A172 (cell line): Measurements from ENCODE around the gene CD207. TPM values are rescaled to one million over a fixed set of nuclear protein-coding genes. Genes with fewer than 3 reads are reported as not detected.
A peak's percentile ranks its signal among the peaks of the same experiment; 100 is the strongest.
"Not testable (repeated sequence)": the region's sequence is repeated elsewhere in the genome, so short reads cannot be mapped to it uniquely, and the experiment has no call there.

Source experiments
- DNase-seq: peaks from one replicate; pipeline ENCODE4 v3.0.0-alpha.2; 2015; ENCODE audit warnings: low spot score
- total RNA-seq: library from RNA; depleted of rRNA; stranded (reverse); fragments of >200 nt; shearing (Covaris generic); gene quantifications from 2 replicates; pipeline ENCODE4 v1.2.3, GENCODE V29; 2014; rRNA removed

Gene CD207
- total RNA-seq: 0.14 TPM in 1 of 2 replicates, not detected in the other

DNA sequence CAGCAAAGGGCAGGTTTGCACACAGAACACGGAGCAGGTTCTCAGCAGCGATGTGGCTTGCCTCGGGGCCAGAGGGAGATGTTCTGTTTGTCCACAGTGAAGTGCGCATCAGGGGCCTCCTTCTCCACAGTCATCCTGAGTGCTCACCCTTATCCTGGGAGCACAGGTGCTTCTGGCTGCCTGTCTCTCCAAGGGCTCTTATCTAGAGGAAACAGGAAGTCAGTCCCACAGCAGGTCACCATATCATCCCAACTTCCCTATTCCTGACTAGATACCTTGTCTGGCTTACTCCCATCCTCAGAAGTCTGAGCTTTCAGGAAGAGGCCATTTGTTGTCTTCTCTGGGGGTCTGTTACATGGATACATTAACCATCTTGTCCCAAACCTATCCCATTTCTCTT, at the start of gene CD207:
TSS of gene CD207 (minus strand) at position 174 of the 400 bp plus-strand sequence. CDS start at position 134, 40 bp downstream.
- DNase-seq: no peak

GRCh38 chr2:70878543-70878942, 42.9 kb upstream of the CD207 start:
- not testable (repeated sequence) for DNase-seq

GRCh38 chr2:70876138-70876537, 40.5 kb upstream of the CD207 start:
- not testable (repeated sequence) for DNase-seq

DNA sequence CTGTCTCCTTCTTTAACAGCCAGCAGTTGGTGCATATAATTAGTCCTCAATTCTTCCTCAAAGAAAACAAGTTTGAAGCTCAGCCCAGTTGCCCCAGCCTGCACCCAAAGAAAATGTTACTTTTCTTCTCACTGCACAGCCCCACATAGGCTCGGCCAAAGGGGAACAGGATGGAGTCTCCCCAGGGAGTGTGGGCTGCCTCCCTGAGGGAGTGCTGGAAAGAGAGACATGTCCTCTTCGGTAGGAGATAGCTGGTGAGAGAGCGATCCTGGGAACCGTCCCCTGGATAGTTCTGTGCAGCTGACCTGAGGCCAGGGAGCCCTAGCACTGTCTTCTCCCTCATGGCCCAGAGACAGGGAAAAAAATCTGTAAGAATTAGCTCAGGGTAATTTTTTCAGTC, 37.9 kb upstream of the CD207 start:
- DNase-seq: no peak

- peak; percentile 68 for DNase-seq
Observed at GRCh38 chr2:70871398-70872211, 36.0 kb upstream of the CD207 start.

GRCh38 chr2:70870790-70871189, 35.2 kb upstream of the CD207 start:
- DNase-seq: no peak

DNA sequence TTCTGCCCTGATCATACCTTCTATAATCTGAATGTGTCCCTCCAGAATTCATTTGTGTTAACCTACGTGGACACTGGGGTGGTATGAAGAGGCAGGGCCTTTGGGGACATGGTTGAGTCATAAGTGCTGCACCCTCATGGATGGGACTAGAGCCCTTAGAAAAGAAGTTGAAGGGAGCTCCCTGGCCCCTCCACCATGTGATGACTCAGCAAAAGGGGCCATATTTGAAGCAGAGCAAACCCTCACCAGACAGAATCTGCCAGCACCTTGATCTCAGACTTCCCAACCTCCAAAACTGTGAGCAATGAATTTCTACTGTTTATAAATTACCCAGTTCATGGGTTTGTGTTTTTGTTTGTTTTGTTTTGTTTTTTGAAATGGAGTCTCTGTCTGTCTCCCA, 33.4 kb upstream of the CD207 start:
- DNase-seq: no peak

DNA sequence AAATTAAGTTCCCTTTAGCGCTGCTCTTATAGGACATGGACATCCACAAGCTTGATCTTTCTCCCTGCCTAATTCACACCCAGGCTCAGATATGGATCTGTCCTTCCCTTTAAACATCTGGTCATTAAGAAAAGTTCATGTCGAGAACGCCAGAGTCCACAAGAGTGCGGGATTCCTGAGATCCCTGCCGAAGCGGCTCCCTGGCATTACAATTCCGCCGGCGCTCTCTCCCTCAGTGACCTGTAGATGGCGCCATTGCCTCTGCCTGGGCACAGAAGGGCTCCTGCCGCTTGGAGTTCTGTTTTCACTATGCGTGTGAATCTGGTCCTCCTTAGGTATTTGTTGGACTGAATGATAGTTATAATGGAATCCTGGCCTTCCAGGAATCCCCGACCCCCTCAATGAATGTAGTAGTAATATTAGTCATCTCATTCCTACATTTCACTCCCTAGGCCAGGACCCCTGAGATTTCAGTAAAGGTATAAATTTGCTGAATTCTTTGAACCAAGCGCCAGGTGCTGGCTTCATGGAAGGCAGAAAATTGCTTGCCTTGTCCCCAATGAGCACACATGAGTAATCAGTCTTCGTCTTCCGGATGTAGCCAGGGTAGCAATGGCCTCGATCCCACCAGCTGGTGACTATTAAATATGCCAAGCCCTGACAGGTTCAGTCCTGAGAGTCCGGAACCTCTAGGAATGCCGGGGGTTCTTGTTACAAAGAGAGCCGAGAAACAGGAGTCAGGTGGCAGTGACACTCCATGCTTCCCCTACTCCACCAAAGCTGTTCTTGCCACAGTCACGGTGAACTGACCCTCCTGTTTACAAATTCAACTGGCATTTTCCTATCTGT, 26.4 kb upstream of the CD207 start:
- peak; percentile 75 for DNase-seq

GRCh38 chr2:70855667-70856066, 20.1 kb upstream of the CD207 start:
- DNase-seq: no peak

GRCh38 chr2:70854411-70854810, 18.8 kb upstream of the CD207 start:
- no peak for DNase-seq

- no peak for DNase-seq
Observed at GRCh38 chr2:70852824-70853223, 17.2 kb upstream of the CD207 start.

GRCh38 chr2:70851704-70852103, 16.1 kb upstream of the CD207 start:
- DNase-seq: peak; percentile 30

DNA sequence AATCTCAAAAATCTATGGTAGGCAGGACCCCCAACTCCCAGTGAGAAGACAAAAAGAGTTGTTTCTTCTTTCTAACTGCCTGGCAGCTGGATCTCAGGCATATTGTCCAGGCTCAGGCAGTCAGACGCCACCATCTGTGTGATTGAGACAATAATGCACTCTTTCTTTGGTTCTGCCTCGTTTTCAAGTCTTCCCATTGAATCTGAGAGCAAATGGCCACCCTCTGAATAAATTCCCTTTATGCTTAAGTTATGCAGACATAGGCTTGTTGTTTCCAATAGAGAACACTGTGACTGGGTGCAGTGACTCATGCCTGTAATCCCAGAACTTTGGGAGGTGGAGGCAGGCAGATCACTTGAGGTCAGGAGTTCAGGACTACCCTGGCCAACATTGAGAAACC, 15.3 kb upstream of the CD207 start:
- no peak for DNase-seq

- DNase-seq: no peak
Observed at GRCh38 chr2:70842401-70842800, 6.8 kb upstream of the CD207 start.

DNA sequence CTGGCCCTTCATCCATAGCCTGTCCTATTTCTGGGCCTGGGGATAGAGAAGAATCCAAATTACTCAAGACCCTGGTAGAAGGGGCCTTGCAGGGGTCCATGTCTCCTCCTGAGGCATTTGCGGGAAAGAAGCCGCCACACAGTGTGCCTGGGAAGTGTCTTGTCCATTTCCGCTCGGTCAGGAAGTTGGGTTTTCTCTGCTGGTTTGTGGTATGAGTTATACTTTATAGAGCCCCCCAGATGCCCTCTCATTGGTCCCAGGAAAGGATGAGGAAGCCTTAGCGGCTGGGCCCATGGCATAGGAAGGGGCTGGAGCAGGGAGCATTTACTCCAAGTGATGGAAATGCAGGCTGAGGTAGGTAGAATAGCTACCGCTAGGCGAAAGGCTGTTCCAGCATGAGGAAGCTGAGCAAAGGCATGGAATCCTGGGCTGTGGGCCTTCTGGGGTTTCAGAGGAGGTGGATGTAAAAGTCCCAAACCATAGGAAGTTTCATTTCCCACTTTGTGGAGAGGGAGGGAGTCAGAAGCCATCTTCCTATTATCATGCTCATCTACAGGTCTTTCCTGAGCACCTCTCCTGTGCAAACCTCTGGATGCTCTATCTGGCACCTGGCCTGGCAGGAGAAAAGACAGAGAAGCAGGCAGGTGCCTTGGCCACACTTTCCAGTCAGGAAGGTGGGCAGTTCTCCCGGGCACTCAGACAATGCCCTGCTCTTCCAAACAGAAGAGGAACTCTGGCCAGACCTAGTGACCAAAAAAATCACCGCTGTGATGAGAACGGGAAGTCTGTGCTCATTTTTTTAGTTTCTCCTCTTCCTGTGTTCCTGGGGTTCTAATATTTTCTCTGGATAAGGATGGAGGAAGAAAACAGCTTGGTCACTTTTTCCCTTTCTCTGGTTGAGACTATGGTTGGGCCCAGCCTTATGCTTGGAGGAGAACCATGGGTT, 2.6 kb upstream of the CD207 start:
- no peak for DNase-seq

GRCh38 chr2:70834881-70835280, 735 bp downstream of the CD207 start:
- DNase-seq: no peak

DNA sequence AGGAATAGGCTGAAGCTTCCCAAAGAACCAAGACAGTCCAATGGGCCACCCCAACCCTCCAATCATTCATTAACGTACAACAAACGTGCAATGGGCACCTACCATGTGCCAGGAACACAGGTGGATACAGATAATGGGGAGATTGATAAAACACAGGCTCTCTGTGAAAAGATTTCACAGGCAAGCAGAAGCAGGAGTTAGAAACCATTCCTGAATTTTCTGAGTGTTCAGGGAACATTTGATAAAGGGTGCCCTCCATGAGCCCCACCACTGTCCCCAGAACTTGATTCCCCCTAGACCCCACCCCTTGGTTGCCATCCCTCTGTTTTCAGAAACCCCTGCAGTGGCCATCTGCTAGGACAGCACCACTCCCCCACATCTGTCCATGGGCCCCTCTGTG, 1.5 kb downstream of the CD207 start:
- no peak for DNase-seq

DNA sequence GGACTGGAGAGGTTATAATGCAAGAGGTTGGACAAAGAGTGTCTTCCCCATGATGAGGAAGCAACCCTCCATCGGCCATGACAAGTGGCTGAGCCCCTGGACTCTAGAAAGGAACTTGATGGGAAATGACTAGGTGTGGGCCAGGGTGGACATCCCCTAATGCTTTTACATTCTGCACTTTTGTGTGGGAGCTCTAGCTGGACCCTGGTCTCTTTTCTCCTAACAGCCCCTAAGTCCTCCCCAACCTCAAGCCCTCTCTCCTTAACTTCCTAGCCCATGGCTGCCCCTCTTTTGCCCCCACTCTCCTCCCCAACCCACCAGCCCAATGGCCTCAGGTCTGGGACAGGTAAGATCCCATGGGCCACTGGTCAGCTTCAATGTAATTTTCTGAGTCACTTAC, 2.4 kb downstream of the CD207 start:
- no peak for DNase-seq

- no peak for DNase-seq
Observed at GRCh38 chr2:70832386-70832785, 3.2 kb downstream of the CD207 start.

DNA sequence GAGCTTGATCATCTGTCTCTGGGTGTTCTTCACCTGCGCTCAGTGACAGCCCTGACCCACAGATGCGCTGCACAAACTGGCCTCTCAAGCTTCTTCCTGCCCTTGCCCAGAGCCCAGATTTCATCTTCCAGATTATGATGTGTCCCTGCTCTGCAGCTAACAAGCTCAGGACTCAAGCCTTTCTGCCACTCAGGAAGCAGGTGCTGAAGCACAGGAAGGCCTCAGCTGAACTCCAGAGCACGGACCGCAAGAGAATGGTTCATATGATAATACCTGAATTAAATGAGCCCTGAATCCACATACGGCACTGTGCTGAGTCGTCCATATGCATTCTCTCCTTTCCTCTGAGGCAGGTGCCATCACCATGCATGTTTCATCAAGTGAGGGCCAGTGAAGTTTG, 3.8 kb downstream of the CD207 start:
- DNase-seq: no peak

DNA sequence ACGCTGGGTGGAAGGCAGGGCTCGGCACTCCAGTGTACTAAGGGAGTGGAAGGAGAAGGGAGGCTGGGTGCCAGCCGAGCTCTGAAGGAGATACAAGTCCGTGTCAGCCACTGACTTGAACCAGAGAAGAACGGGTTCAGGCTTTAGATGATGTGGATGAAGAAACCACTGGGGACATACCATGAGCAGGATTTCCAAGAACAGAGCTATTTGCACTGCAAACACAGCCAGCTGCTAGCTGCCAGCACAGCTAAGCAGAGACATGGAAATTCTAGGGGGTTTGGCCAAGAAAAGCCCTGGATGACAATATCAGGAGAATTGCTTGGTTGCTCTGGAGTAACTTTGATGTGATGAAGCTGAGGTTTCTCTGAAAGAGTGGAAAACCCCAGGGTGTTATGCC, 5.2 kb downstream of the CD207 start:
- DNase-seq: no peak

DNA sequence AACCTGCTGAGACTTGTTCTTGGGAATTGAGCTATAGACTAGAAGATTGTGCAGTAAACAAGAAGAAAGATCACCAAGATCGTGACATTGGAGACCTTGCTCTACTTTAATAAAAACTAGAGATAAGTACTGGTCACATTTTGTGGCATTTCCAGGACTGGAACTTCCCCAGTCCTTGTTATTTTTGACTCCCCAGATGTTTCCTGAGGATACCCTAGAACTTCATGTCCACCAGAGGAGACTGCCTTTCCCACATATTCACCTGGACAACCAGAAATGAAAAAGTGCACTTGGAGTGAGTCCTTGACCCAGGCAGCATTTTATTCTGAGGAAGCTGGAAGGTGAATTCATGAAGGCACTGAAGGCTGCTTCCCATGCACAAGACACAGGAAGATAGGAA, 5.7 kb downstream of the CD207 start:
- no peak for DNase-seq
